Measurements from ENCODE around the gene IL12A.

IL12A gene

GRCh38 chr3:159988617-159989271 is at the start of gene IL12A:
IL12A (plus strand) TSS chr3:159988835.
- DNase-seq (ENCODE audit: low spot score): peak; percentile 81

DNA sequence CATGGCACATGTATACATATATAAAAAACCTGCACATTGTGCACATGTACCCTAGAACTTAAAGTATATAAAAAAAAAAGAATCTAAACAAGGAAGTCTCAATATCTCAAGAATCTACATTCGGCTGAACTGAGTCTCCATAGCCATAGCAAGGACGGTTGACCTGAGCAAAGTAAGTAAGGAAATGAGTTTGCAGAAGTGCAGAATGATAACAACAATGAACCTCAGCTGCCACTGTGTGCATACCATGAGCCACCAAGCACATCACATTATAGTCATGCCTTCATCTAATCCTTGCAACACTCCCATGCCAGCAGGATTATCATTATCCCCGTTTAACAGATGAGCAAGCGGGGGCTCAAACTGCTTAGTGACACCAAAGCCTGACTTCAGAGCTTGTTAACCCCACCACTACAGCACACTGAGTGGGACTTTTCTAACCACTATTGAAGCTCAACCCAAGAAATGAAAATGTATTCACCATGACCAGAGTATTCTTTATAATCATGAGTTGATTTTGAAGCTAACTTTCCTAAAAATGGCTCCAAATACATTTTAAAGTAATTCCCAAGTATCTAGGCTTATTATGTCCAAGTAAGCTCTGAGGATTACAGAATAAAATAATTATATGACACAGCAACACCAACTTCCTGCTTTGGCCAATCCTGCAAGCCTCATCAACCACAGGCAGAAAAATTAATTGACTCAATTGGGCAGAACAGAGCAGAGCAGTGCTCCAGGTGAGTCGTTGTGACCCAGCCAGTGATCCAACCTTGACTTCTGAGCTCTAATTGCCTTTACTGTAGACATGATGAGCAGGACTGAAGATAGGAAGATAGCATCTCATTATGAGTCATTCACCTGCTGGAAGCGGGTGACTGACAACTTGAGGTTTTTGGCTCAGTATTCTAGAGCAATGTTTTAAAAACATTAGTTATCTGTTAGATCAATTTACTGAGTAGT is 47.3 kb upstream of the IL12A start:
- no peak for DNase-seq (ENCODE audit: low spot score)

DNA sequence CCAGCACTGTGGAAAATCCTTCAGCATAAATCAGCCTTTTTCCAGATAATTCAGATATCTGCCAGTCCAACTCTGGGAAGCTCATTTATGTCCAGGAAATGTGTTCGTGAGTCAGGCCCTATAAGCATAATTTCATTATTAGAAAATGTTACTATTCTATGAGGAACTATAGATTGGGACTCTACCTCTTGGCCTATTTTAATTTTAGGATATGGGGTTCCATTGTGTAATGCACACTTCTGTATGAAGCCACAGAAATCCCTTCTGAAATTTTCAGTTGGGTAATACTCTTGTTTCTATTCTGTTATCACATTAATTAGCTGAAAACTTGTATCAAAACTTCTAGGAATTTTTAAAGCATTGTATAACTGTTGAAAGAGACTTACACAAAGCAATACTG is 43.9 kb upstream of the IL12A start:
- no peak for DNase-seq (ENCODE audit: low spot score)

DNA sequence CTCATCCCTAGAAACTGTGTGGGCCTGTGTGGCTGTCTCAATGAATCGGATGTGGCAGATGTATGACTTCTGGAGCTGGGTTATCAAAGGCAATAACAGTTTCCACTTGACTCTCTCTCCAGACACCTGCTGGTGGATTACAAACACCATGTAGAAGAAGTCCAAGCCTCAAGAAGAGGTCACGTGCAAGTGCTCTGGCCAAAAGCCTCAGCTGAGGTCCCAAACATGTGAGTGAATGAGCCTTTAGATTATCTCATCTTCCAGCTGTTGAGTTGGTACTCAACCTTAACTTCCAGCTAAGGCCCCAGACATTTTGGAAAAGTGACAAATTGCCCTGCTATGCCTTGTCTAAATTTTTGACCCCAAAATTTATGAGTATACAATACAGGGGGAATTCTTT is 42.7 kb upstream of the IL12A start:
- DNase-seq (ENCODE audit: low spot score): no peak

- DNase-seq (ENCODE audit: low spot score): no peak
Measured at GRCh38 chr3:159947220-159947619, 41.4 kb upstream of the IL12A start.

DNA sequence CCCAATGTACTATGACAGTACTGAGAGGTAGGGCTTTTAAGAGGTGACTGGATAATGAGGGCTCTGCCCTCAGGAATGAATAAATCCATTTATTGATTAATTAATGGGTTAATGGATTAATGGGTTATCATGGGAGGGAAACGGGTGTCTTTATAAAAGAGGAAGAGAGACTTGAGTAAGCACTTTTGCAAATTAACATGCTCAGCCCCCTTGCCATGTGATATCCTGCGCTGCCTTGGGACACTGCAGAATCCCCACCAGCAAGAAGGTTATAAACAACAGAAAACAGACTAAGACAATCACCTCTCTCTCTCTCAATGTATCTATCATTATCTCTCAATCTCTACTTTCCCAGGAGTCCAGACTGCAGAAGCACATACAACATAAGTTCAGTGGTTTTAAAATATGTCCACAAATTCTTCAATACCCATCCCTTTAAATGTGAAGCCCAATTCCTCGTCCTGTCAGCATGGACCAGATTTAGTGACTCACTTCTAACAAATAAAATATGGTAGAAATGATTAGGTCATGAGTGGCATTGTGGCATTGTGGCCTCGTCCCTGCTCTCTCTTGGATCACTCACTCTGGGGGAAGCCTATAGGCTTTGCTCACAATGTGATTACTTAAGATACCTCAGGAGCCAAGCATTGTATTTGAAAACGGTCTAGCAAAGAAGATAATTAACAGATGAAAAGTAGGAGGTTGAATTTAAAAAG is 40.0 kb upstream of the IL12A start:
- no peak for DNase-seq (ENCODE audit: low spot score)

DNA sequence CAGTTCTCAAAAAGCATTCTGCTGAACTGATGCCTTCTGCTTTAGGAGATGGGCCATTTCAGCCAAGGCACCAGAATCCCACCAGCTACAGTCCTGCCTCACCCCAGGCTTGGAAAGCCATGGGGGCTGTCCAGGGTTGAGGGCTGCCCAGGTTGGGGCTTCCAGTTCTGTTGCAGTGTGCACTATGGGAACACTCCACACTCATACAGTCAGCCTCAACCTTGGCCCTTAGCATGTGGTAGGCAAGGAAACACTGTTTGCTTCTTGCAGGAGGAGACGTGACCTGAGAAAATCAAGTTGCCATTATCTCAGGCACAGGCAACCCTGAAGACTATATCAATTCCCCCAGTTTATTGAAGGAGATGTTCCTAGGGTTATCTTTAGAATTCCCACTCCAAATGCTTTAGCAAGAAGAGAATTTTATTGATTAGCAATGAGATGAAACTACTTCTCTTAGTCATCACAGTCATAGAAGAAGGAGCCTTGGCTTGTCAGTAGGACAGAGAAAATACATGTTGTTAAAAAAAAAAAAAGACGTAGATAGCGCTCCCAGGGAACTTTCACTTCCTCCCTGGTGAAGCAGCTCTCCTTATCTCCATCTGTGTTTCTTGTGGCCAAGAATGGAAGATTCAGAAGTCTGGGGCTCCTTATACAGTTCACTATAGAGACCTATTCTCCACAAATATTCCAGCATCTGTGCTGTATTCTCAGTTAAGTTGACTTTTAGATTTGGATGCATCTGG is 38.3 kb upstream of the IL12A start:
- no peak for DNase-seq (ENCODE audit: low spot score)

DNA sequence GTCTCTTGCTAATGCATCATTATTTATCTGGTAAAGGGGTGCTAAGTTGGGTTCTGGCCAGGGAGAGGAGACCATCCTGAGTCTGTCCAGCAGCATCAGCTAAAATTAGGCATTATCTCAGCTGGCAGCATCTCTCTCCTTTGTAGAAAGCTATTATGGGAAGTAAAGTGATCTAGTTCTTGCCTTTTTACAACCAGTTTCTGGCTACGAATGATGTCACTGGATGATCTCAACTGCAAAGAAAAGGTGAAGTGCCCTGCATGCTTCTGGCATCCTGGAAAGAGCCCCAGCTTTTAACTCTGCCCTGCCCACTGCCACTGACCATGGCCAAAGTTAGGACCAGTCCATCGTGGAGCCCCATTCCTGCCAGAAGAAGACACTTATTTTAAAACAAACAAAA is 37.1 kb upstream of the IL12A start:
- DNase-seq (ENCODE audit: low spot score): no peak

DNA sequence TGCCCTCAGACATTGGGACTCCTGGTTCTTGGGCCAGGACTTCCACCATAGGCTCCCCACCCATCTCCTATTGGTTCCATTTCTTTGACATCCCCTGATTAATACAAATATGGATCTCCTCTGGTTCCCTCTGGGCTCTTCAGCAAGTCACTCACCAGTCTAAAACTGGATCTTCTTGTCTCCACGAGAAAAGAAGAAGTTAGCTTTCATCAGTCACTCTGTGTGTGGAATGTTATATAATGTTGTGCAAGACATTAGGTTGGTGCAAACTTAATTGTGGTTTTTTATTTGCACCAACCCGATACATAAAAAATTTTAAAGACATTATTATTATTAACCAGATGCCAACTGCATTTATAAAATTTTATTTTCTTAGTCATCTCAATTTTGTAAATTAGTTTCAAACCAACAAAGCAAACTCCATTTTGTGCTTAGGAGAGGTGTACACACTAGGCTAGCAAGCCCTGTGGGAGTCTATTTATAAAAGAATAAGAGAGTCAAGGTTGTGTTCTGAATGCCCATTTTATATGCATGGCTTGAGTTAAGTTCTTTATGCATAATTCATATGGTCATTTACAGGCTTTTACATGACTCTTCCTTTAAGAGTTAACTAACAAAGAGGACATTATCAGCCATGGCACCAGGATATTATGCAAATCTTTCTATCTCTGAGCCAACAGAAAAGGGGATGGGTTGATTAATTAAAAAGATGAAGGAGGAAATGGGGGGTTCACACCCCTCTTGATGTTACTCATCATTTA is 35.1 kb upstream of the IL12A start:
- DNase-seq (ENCODE audit: low spot score): no peak

DNA sequence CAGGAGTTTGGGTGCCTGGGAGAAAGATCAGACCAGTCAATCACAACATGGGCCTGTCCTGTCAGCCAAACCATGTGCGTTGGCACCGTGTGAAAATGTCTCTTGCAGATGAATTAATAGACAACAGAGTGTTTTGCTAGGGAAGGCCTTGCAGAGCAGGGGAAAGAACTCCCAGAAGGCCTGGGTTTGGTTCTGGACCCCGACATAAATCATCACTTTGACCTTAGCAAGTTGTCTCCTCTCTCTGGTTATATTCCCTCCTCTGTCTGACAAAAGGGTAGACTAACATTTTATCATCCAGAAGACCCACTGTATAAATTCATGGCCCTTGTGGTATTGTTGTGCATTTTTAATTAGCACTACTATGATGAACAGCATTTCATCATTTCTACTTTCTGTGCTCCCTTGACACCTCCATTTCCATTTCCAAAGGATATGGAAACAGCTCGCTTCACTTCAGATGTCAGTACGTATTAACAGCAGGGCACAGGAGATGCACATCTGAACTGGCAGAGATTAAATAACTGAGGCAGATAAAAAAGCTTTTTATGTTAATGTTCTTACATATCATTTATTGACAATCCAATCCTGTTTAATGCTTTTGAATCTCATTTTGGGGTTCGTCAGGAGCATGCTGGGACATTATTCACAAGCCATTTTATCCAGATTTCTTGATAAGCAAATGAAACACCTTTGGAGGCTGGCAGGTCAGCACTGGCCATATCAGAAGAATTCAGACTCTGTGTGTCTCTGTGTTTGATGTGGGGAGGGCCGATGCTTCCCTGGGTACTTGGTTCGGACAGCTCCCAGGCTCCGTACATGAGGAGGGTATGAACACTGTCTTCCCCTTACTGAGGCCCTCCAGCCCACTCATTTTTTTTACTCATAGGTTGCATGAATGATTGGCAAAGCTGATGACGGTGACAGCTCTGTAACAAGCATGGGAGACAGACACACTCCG is 28.2 kb upstream of the IL12A start:
- no peak for DNase-seq (ENCODE audit: low spot score)

DNA sequence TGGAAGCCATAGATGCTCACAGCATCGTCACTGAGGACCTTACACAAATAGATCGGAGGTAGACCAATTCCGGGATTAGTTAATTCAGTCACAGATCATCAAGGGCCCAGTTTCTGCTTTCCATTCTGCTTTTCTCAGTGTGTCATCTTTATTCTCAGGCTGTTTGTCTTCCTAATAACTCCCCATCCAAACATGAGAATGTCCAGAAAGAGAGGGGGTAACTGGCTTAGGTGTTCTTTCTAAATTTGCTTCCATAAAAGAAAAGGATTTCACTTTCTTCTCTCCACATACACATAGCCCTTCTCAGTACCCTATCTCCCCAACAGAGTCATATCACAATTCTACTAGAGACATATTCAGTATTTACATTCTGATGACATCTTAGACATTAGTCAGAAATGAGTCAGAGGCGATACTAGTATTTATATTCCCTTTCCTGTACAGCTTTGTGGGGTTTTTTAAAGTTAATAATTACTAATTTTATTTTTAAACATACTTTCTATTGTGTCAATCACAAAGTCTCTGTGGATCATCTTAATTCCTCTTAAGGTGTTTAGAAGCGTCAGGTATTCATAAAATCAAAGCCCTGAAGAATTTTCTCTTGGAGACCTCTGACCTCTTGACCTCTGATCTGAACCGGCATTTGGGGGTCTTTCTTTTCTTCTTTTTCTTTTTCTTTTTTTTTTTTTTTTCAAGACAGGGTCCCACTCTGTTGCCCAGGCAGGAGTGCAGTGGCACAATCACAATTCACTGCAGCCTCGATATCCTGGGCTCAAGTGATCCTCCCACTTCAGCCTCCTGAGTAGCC is 24.3 kb upstream of the IL12A start:
- no peak for DNase-seq (ENCODE audit: low spot score)

DNA sequence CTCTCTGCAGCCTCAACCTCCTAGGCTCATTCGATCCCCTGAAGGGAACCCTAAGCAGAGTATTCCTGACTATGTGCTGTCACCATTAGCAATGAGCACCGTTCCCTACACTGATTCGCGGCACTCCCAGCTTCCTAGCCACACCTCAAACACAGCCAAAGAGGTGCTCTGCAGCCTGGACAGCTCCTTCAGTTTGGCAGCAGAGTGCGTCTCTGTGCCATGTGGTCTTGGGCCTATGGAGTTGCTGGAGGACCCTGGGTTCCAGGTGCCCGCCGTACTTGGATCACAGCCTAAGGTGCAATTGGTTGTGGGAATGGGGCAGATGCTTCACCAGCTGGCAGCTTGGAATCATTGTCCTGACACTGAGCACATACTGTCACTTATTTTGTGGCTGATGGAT is 17.3 kb upstream of the IL12A start:
- no peak for DNase-seq (ENCODE audit: low spot score)

- no peak for DNase-seq (ENCODE audit: low spot score)
Measured at GRCh38 chr3:159977295-159977694, 11.3 kb upstream of the IL12A start.

- no peak for DNase-seq (ENCODE audit: low spot score)
Measured at GRCh38 chr3:159978353-159978752, 10.3 kb upstream of the IL12A start.

DNA sequence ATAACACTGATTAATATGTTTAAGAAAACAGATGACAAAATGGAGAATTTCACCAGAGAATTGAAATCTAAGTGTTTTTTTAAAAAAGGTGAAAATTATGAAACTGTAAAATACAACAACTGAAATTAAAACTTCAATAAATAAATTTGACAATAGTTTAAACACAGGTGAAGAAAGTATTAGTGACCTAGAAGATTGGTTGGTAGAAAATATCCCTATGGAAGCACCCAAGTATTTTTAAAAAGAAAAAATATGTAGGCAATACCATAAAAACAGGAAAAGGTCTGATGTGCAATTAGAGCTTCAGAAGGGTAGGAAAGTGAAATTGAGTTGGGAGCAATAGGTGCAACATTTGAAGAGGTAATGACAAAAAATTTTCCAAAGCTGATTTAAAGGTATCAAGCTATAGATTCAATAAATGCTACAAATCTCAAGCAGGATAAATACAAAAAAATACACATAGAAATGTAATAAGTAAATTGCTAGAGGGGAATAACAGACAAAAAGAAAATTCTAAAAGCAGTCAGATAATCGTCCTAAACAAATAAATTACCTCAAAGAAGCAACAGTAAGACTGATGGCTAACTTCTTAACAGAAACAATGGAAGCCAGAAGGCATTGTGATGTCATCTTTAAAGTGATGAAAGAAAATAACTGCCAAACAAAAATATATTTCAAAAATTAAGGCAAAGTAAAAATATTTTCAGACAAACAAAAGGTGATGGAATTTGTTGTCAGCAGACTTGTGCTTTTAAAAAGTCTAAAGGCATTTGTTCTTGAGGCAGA is 9.5 kb upstream of the IL12A start:
- no peak for DNase-seq (ENCODE audit: low spot score)

- no peak for DNase-seq (ENCODE audit: low spot score)
Measured at GRCh38 chr3:159982442-159982974, 6.1 kb upstream of the IL12A start.

GRCh38 chr3:159987291-159987711 is 1.3 kb upstream of the IL12A start:
- DNase-seq (ENCODE audit: low spot score): no peak

Measured in left forelimb (tissue), 1 donor.